ENCODE measurements around the gene ST7. TPM values are rescaled to one million over a fixed set of nuclear protein-coding genes. Genes with fewer than 3 reads are reported as not detected.
"Not testable (repeated sequence)": the region's sequence is repeated elsewhere in the genome, so short reads cannot be mapped to it uniquely, and the experiment has no call there.

The ST7 gene
- total RNA-seq, 1 experiment from 2014 or later = 12.4 TPM

DNA sequence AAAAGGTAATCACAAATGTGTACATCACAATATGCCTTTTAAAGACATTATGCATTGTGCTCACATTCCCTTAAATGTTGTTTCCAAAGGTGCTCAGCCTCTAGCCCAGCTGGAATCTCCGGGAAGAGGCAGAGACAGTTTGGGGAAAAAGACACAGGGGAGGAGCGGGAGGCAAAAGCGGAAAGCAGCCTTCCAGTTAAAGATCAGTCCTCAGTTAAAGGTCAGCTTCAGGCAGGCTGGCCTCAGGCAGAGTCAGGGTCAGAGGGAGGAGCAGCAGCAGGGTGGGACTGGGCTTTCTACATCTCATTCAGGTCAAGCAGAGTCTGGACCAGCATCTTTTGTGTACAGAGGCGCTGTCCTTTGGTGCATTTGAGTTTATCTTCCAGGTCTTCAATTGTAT lies 18.6 kb downstream of the ST7 start:
- no peak overlapping the region for H3K4me3 Mint-ChIP-seq
- peaks cover 6% of the 10 kb centered on the region for H3K36me3 Mint-ChIP-seq
- peak; percentile 21 for DNase-seq (ENCODE audit: low spot score)
- POLR2A ChIA-PET = interaction anchor here (0.6 kb wide), 1 partner anchor 63 kb away, joined by 3 read pairs; no protein-coding TSS in a partner anchor
- H3K27ac Mint-ChIP-seq = peak overlapping the region; percentile 76
- TF ChIP-seq TEAD1 (CRISPR knock-in tag; IDR thresholded peaks at IDR 0.05) (peak; percentile 55; the same call in 1 of the 2 replicates), ZNF232 (CRISPR knock-in tag; IDR thresholded peaks at IDR 0.05) (no peak), ZNF532 (CRISPR knock-in tag; IDR thresholded peaks at IDR 0.05; ENCODE audit: borderline replicate concordance) (no peak)
- TF ChIP-seq, protein P1, sequence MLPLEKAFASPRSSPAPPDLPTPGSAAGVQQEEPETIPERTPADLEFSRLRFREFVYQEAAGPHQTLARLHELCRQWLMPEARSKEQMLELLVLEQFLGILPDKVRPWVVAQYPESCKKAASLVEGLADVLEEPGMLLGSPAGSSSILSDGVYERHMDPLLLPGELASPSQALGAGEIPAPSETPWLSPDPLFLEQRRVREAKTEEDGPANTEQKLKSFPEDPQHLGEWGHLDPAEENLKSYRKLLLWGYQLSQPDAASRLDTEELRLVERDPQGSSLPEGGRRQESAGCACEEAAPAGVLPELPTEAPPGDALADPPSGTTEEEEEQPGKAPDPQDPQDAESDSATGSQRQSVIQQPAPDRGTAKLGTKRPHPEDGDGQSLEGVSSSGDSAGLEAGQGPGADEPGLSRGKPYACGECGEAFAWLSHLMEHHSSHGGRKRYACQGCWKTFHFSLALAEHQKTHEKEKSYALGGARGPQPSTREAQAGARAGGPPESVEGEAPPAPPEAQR (CRISPR knock-in tag; IDR thresholded peaks at IDR 0.05) = no peak
- H3K4me1 Mint-ChIP-seq = peaks cover 55% of the 10 kb centered on the region
- no peaks in the 10 kb centered on the region for H3K27me3 Mint-ChIP-seq (ENCODE audit: low read depth)
- ATAC-seq = peak; percentile 61; the same call in 1 of the 2 replicates
- CTCF ChIA-PET = interaction anchor here (1.6 to 1.9 kb wide), 4 partner anchors 13 to 147 kb away, joined by 4 to 11 read pairs (median 5); no protein-coding TSS in a partner anchor
- peaks cover 4% of the 10 kb centered on the region; the same call in 1 of the 2 replicates for H3K9me3 Mint-ChIP-seq

- H3K4me1 Mint-ChIP-seq = peaks cover 32% of the 10 kb centered on the region
- POLR2A ChIA-PET; H3K9me3 Mint-ChIP-seq; ATAC-seq; H3K27ac Mint-ChIP-seq; DNase-seq (ENCODE audit: low spot score); H3K36me3 Mint-ChIP-seq; H3K4me3 Mint-ChIP-seq; H3K27me3 Mint-ChIP-seq (ENCODE audit: low read depth): not testable (repeated sequence)
- CTCF ChIA-PET = interaction anchor here (1.3 kb wide), 1 partner anchor 10 kb away, joined by 4 read pairs; no protein-coding TSS in a partner anchor
Observed at GRCh38 chr7:116975024-116975423, 21.7 kb downstream of the ST7 start.

DNA sequence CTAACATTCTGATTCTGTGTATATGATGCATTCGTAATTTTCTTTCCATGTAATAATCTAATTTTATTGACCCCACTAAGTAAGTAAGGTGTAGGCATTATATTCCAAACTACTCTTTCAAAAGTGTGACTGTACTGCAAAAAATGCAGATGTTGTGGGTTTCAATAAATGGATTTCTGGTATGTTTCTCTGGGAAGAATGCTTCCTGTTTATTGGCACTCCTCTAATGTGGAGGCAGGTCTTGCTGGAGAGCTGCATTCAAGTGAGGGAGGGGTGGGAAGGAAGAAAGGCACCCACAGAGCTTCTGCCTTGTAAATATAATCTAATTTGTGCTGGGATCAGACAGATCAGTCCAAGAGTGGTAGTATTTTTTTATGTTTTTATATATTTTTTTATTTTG lies 23.9 kb downstream of the ST7 start:
- Mint-ChIP-seq H3K36me3 (peaks cover 6% of the 10 kb centered on the region), H3K9me3 (peaks cover 4% of the 10 kb centered on the region; the same call in 1 of the 2 replicates), H3K27me3 (ENCODE audit: low read depth) (no peaks in the 10 kb centered on the region), H3K4me3 (no peak overlapping the region), H3K27ac (no peak overlapping the region), H3K4me1 (peaks cover 15% of the 10 kb centered on the region)
- no peak for ATAC-seq
- TF ChIP-seq HMGA2 (CRISPR knock-in tag; IDR thresholded peaks at IDR 0.05) = no peak
- no peak for TF ChIP-seq ETV6 (CRISPR knock-in tag; IDR thresholded peaks at IDR 0.05)
- TF ChIP-seq, protein P2, sequence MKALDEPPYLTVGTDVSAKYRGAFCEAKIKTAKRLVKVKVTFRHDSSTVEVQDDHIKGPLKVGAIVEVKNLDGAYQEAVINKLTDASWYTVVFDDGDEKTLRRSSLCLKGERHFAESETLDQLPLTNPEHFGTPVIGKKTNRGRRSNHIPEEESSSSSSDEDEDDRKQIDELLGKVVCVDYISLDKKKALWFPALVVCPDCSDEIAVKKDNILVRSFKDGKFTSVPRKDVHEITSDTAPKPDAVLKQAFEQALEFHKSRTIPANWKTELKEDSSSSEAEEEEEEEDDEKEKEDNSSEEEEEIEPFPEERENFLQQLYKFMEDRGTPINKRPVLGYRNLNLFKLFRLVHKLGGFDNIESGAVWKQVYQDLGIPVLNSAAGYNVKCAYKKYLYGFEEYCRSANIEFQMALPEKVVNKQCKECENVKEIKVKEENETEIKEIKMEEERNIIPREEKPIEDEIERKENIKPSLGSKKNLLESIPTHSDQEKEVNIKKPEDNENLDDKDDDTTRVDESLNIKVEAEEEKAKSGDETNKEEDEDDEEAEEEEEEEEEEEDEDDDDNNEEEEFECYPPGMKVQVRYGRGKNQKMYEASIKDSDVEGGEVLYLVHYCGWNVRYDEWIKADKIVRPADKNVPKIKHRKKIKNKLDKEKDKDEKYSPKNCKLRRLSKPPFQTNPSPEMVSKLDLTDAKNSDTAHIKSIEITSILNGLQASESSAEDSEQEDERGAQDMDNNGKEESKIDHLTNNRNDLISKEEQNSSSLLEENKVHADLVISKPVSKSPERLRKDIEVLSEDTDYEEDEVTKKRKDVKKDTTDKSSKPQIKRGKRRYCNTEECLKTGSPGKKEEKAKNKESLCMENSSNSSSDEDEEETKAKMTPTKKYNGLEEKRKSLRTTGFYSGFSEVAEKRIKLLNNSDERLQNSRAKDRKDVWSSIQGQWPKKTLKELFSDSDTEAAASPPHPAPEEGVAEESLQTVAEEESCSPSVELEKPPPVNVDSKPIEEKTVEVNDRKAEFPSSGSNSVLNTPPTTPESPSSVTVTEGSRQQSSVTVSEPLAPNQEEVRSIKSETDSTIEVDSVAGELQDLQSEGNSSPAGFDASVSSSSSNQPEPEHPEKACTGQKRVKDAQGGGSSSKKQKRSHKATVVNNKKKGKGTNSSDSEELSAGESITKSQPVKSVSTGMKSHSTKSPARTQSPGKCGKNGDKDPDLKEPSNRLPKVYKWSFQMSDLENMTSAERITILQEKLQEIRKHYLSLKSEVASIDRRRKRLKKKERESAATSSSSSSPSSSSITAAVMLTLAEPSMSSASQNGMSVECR (CRISPR knock-in tag; IDR thresholded peaks at IDR 0.05; ENCODE audit: borderline replicate concordance) = no peak
- TF ChIP-seq FOXK1 (CRISPR knock-in tag; IDR thresholded peaks at IDR 0.05) = no peak
- no peak for TF ChIP-seq NR3C1 (CRISPR knock-in tag; conservative IDR thresholded peaks at IDR 0.05; ENCODE audit: low read depth)
- TF ChIP-seq, protein P3, sequence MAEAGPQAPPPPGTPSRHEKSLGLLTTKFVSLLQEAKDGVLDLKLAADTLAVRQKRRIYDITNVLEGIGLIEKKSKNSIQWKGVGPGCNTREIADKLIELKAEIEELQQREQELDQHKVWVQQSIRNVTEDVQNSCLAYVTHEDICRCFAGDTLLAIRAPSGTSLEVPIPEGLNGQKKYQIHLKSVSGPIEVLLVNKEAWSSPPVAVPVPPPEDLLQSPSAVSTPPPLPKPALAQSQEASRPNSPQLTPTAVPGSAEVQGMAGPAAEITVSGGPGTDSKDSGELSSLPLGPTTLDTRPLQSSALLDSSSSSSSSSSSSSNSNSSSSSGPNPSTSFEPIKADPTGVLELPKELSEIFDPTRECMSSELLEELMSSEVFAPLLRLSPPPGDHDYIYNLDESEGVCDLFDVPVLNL (CRISPR knock-in tag; IDR thresholded peaks at IDR 0.05; ENCODE audit: borderline replicate concordance, low read depth) = no peak
- TF ChIP-seq GABPB1 (CRISPR knock-in tag; IDR thresholded peaks at IDR 0.05) = no peak
- TF ChIP-seq TEAD1 (CRISPR knock-in tag; IDR thresholded peaks at IDR 0.05) = no peak
- TF ChIP-seq PRDM15 (CRISPR knock-in tag; IDR thresholded peaks at IDR 0.05) = no peak
- no peak for TF ChIP-seq USF2 (CRISPR knock-in tag; IDR thresholded peaks at IDR 0.05)
- ChIA-PET CTCF (no interaction called here), POLR2A (no interaction called here)
- no peak for DNase-seq (ENCODE audit: low spot score)

Measured in WTC11 (cell line).